ENCODE data around the gene CDKN2B-AS1.

The CDKN2B-AS1 gene

GRCh38 chr9:21982861-21983560 lies 11.6 kb upstream of the CDKN2B-AS1 start:
- DNase-seq, result no peak

GRCh38 chr9:21983561-21983935 lies 11.0 kb upstream of the CDKN2B-AS1 start:
- peak; percentile 52 for DNase-seq

GRCh38 chr9:21984101-21984500 lies 10.5 kb upstream of the CDKN2B-AS1 start:
- no peak for DNase-seq

- no peak for DNase-seq
These were observed 8.5 kb upstream of the CDKN2B-AS1 start for GRCh38 chr9:21985964-21986667.

GRCh38 chr9:21988056-21988990 lies 6.3 kb upstream of the CDKN2B-AS1 start:
- DNase-seq, result no peak

- no peak for DNase-seq
These were observed 5.0 kb upstream of the CDKN2B-AS1 start for GRCh38 chr9:21989440-21990189.

GRCh38 chr9:21991072-21991959 lies 3.3 kb upstream of the CDKN2B-AS1 start:
- DNase-seq, result peak; percentile 26

- peak; percentile 54 for DNase-seq
These were observed 1.6 kb upstream of the CDKN2B-AS1 start for GRCh38 chr9:21993007-21993406.

GRCh38 chr9:21993893-21994555 lies 567 bp upstream of the CDKN2B-AS1 start, which contains the start of gene CDKN2A:
Gene CDKN2A (minus strand): TSS chr9:21994392.
- DNase-seq, result no peak

GRCh38 chr9:21995006-21995665 lies 545 bp downstream of the CDKN2B-AS1 start:
- DNase-seq, result peak; percentile 95

GRCh38 chr9:21995666-21996398 lies 1.2 kb downstream of the CDKN2B-AS1 start:
- peak; percentile 84 for DNase-seq

GRCh38 chr9:21996438-21996837 lies 1.8 kb downstream of the CDKN2B-AS1 start:
- DNase-seq, result peak; percentile 42

- no peak for DNase-seq
These were observed 2.3 kb downstream of the CDKN2B-AS1 start for GRCh38 chr9:21996858-21997257.

- no peak for DNase-seq
These were observed 2.9 kb downstream of the CDKN2B-AS1 start for GRCh38 chr9:21997480-21997879.

GRCh38 chr9:21998026-21998425 lies 3.4 kb downstream of the CDKN2B-AS1 start:
- no peak for DNase-seq

- DNase-seq, result no peak
These were observed 7.4 kb downstream of the CDKN2B-AS1 start for GRCh38 chr9:22002038-22002437.

GRCh38 chr9:22005021-22005701 lies 10.6 kb downstream of the CDKN2B-AS1 start:
- DNase-seq, result no peak

- DNase-seq, result no peak
These were observed 11.4 kb downstream of the CDKN2B-AS1 start for GRCh38 chr9:22005702-22006606.

Data from NCI-H69 (cell line).